Measurements from ENCODE around the gene CYP46A1. TPM values are rescaled to one million over a fixed set of nuclear protein-coding genes. Genes with fewer than 3 reads are reported as not detected.
A peak's percentile ranks its signal among the peaks of the same experiment; 100 is the strongest.

CYP46A1 gene
- total and polyA plus RNA-seq, 4 donors = 0.14 to 0.92 (median 0.48) TPM

- peaks cover 0 to 2% (median 0%) of the 10 kb centered on the region in 4 donors for H3K9me3 ChIP-seq (ENCODE audit: control insufficient read depth in 4 of 4, low read length in 3 of 4)
- peak overlapping the region in 1 of 2 donors; percentile 16 for H3K27ac ChIP-seq (ENCODE audit: low read depth in 1 of 2, low read length in 2 of 2)
- 88% methylated on average over 9 of the region's 9 CpGs for WGBS
- H3K4me3 ChIP-seq (ENCODE audit: low read depth in 1 of 3, low read length in 3 of 3) = no peak overlapping the region
- H3K36me3 ChIP-seq (ENCODE audit: control insufficient read depth in 4 of 4, insufficient read depth in 3 of 4, low read depth in 1 of 4, low read length in 3 of 4) = no peaks in the 10 kb centered on the region
- no peaks in the 10 kb centered on the region for H3K4me1 ChIP-seq (ENCODE audit: control insufficient read depth in 4 of 4, insufficient read depth in 4 of 4, low read length in 3 of 4)
- H3K9ac ChIP-seq (ENCODE audit: low read depth in 1 of 2, low read length in 2 of 2) = no peak overlapping the region
- peaks cover 0 to 9% (median 0%) of the 10 kb centered on the region in 4 donors for H3K27me3 ChIP-seq (ENCODE audit: control insufficient read depth in 4 of 4, insufficient read depth in 4 of 4, low read length in 3 of 4)
- DNase-seq (ENCODE audit: low spot score) = no peak
- TF ChIP-seq RXRA (IDR thresholded peaks at IDR 0.05) = no peak
- no peak for TF ChIP-seq EGR1 (IDR thresholded peaks at IDR 0.05; ENCODE audit: low read depth in 2 of 2)
Observed at GRCh38 chr14:99775351-99775750, 91.3 kb downstream of the CYP46A1 start.

Other genes with a start within 250 kb of the CYP46A1 start
- gene SETD3, start 203.4 kb upstream of the CYP46A1 start, total RNA-seq = 10 to 100 TPM; 18.7 to 39.7 TPM
- 10 to 100 TPM; 19.1 to 19.7 TPM for gene SETD3, start 203.4 kb upstream of the CYP46A1 start, polyA plus RNA-seq
- gene CCNK, start 202.9 kb upstream of the CYP46A1 start, total RNA-seq = 10 to 100 TPM; 17.7 to 33.4 TPM
- 1 to 10 TPM; 7.7 to 8.7 TPM for gene CCNK, start 202.9 kb upstream of the CYP46A1 start, polyA plus RNA-seq
- 10 to 100 TPM in 1 of 2 donors, 1 to 10 TPM in 1; 7.1 to 12.1 TPM for gene CCDC85C, start 80.1 kb upstream of the CYP46A1 start, total RNA-seq
- gene CCDC85C, start 80.1 kb upstream of the CYP46A1 start, polyA plus RNA-seq = 10 to 100 TPM in 1 of 2 donors, 1 to 10 TPM in 1; 4.0 to 23.9 TPM
- gene HHIPL1, start 39.2 kb upstream of the CYP46A1 start, total RNA-seq = 1 to 10 TPM; 1.0 to 1.7 TPM
- under 1 TPM; 0.96 to 0.99 TPM for gene HHIPL1, start 39.2 kb upstream of the CYP46A1 start, polyA plus RNA-seq
- 10 to 100 TPM in 1 of 2 donors, 1 to 10 TPM in 1; 5.1 to 14.6 TPM for gene EML1, start 109.1 kb downstream of the CYP46A1 start, total RNA-seq
- gene EML1, start 109.1 kb downstream of the CYP46A1 start, polyA plus RNA-seq = 1 to 10 TPM; 2.7 to 4.1 TPM

Data from liver (tissue), 9 donors.